A204.1 (cell line): ENCODE measurements around the gene HOXB13.

Experiments used
- FAIRE-seq: peaks from 2 replicates; lab custom pipeline; 2012; peaks lifted over from hg19 to GRCh38; lab: Jason Lieb, UNC

Gene HOXB13

GRCh38 chr17:48704361-48705248, 23.9 kb downstream of the HOXB13 start:
- no peak for FAIRE-seq

DNA sequence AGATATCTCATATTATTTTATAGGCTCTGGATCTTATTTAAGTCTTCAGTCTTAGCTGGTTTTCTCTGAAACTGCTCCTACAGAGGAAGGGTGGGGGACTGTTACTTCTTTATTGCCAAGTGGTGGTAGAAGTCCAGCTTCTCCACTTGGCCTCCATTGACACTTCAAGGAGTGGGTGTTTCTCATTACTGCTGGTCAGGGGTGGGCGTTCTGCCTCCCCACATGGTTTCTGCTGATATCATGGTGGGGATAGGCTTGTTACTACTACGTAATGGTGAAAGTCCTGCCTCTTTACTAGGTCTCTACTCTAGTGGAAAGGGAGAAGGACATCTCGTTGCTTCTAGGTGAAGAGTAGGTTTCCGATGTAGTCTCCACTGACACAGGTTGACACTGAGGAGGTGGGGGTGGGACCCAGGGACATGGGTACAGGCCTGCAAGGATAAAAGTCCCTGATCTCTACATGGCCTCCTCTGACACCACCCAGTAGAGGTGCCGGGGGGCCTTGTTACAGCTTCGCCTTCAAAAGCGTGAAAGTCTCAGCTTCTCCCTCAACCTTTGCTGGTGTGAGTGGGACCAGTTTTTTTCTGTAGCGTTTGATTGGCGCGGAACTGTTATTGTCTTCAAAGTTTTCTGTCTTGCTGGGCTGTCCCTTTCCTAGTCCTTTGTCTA, 26.6 kb downstream of the HOXB13 start:
- no peak for FAIRE-seq

DNA sequence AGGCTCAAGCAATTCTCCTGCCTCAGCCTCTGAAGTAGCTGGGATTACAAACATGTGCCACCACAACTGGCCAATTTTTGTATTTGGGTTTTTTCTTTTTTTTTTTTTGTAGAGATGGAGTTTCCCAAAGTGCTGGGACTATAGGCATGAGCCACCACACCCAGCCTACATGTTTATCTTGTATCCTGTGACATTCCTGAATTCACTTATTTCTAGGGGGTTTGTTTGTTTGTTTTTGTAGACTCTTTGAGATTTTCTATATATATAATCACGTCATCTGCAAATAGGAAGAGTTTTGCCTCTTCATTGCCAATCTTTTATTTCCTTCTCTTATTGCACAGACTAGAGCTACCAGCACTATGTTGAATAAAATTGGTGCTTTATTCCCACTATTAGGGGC, 35.4 kb downstream of the HOXB13 start:
- no peak for FAIRE-seq

GRCh38 chr17:48692049-48692448, 36.5 kb downstream of the HOXB13 start:
- FAIRE-seq: no peak

DNA sequence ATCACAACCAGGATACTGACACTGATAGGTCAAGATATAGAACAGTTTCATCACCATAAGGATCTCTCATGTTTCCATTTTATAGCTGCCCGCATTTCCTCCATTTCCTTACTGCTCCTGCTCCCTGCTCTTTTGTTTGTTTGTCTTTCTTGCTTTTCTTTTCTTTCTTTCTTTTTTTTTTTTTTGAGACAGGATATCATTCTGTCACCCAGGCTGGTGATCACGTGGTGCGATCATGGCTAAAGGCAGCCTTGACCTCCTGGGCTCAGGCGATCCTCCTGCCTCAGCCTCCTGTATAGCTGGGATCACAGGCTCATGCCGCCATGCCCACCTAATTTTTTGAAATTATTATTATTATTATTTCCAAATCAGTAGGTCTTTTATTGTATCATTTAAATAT, 37.9 kb downstream of the HOXB13 start:
- FAIRE-seq: no peak

GRCh38 chr17:48681609-48682008, 46.9 kb downstream of the HOXB13 start:
- FAIRE-seq: no peak

GRCh38 chr17:48679385-48680096, 49.0 kb downstream of the HOXB13 start:
- no peak for FAIRE-seq

- no peak for FAIRE-seq
Observed at GRCh38 chr17:48678141-48678971, 50.2 kb downstream of the HOXB13 start.

GRCh38 chr17:48676963-48677558, 51.5 kb downstream of the HOXB13 start:
- FAIRE-seq: no peak
